Panc1 (cell line): ENCODE measurements around the gene SHANK2. TPM values are rescaled to one million over a fixed set of nuclear protein-coding genes. Genes with fewer than 3 reads are reported as not detected.

ENCODE experiments used
- ATAC-seq: fragments of 200-7000 bp; cut with Tn5 transposase; 2 replicates; pipeline ENCODE4 v1.9.1; 2020; ENCODE audit warnings: mild to moderate bottlenecking, moderate library complexity
- BruUV-seq: library from RNA; stranded (reverse); fragments of 400-500 nt; replicated peaks from 2 replicates; lab custom pipeline; 2021; lab: Mats Ljungman, UMichigan
- CTCF ChIA-PET: fragments of 300-600 bp; sonication (Branson Sonifier 250); formaldehyde crosslinking; loops from one replicate; lab custom pipeline; 2022; ENCODE audit warnings: antibody characterized with exemption; lab: Charles Lee
- POLR2A ChIA-PET: fragments of 300-600 bp; sonication (Branson Sonifier 250); formaldehyde crosslinking; loops from one replicate; lab custom pipeline; 2022; ENCODE audit warnings: antibody characterized with exemption; lab: Charles Lee
- DNase-seq: peaks from one replicate; pipeline ENCODE4 v3.0.0-alpha.2; 2010; ENCODE audit warnings: low read depth, low spot score
- H3K27ac ChIP-seq: 2 replicates; pipeline ENCODE4 v1.5.1; 2011; ENCODE audit warnings: mild to moderate bottlenecking, low read length, inconsistent platforms
- H3K27me3 ChIP-seq: fragments of 200-500 bp; sonication (Bioruptor generic); 2 replicates; pipeline ENCODE4 v1.6.0; 2014; ENCODE audit warnings: low read length, inconsistent platforms; ENCODE audit not compliant: control insufficient read depth, insufficient read depth
- H3K36me3 ChIP-seq: fragments of 200-500 bp; sonication (Bioruptor generic); 2 replicates; pipeline ENCODE4 v1.5.1; 2014; ENCODE audit warnings: inconsistent platforms, mild to moderate bottlenecking, low read length, moderate library complexity; ENCODE audit not compliant: control insufficient read depth, insufficient read depth
- H3K4me1 ChIP-seq: 2 replicates; pipeline ENCODE4 v1.5.1; 2011; ENCODE audit warnings: inconsistent platforms, mild to moderate bottlenecking, low read length, moderate library complexity; ENCODE audit not compliant: control insufficient read depth, insufficient read depth
- H3K4me3 ChIP-seq, 2 experiments: 2 replicates each; pipeline ENCODE4 v1.5.1; 2011 to 2012; ENCODE audit warnings: low read depth in 2 of 2, low read length in 2 of 2, mild to moderate bottlenecking in 2 of 2, inconsistent platforms in 1 of 2, moderate library complexity in 1 of 2
- H3K9me3 ChIP-seq: fragments of 200-500 bp; sonication (Bioruptor generic); 2 replicates; pipeline ENCODE4 v1.5.1; 2014; ENCODE audit warnings: low read depth, mild to moderate bottlenecking, inconsistent platforms, low read length, moderate library complexity; ENCODE audit not compliant: control insufficient read depth, insufficient read depth
- CTCF ChIP-seq: fragments of 450-650 bp; IDR thresholded peaks from 2 replicates; pipeline ENCODE4 v1.5.1; 2017; ENCODE audit warnings: mild to moderate bottlenecking
- POLR2AphosphoS5 ChIP-seq: IDR thresholded peaks from 2 replicates; pipeline ENCODE4 v1.6.1; 2012; ENCODE audit warnings: mild to moderate bottlenecking, low read depth, low read length, moderate library complexity
- REST ChIP-seq, 2 experiments: IDR thresholded peaks; 2 replicates each; pipeline ENCODE4 v1.6.1; 2011 to 2012; ENCODE audit warnings: low read depth in 2 of 2, control low read depth in 1 of 2, low read length in 1 of 2, mild to moderate bottlenecking in 1 of 2, moderate library complexity in 1 of 2; ENCODE audit not compliant: insufficient read depth in 1 of 2
- SIN3A ChIP-seq: IDR thresholded peaks from 2 replicates; pipeline ENCODE4 v1.6.1; 2012; ENCODE audit warnings: low read depth, mild to moderate bottlenecking, low read length, moderate library complexity, borderline replicate concordance; ENCODE audit not compliant: insufficient read depth
- TCF7L2 ChIP-seq: IDR thresholded peaks from 2 replicates; pipeline ENCODE4 v1.6.1; 2011; ENCODE audit warnings: mild to moderate bottlenecking, low read depth, low read length, inconsistent platforms
- in situ Hi-C: cut with HindIII; loops from 2 replicates; pipeline ENCODE4 v1.10.0; 2016; ENCODE audit warnings: low sequenced_read_pairs, low pct_unique_long_range_greater_than_20kb
- intact Hi-C: fragments of 100-400 bp; cut with micrococcal nuclease; formaldehyde crosslinking; loops from one replicate; pipeline ENCODE4 v1.10.0; 2022; ENCODE audit not compliant: unreplicated experiment
- total RNA-seq: library from RNA; stranded (reverse); gene quantifications from one replicate; pipeline ENCODE4 v1.2.1, GENCODE V29; 2021; ENCODE audit not compliant: unreplicated experiment

Gene SHANK2
- total RNA-seq, 1 experiment from 2014 or later = 1.7 TPM

GRCh38 chr11:71286701-71287643 lies 34.6 kb upstream of the SHANK2 start:
- H3K36me3 ChIP-seq = no peaks in the 10 kb centered on the region
- peaks cover 3% of the 10 kb centered on the region; the same call in 1 of the 2 replicates for H3K9me3 ChIP-seq
- ChIA-PET CTCF (no interaction called here), POLR2A (no interaction called here)
- no TSS peak for BruUV-seq
- in situ Hi-C loops = no loop called here
- no peak overlapping the region for H3K4me3 ChIP-seq
- DNase-seq (no peak), ATAC-seq (peak; percentile 83)
- no peak for TF ChIP-seq TCF7L2
- TF ChIP-seq SIN3A = no peak
- TF ChIP-seq POLR2AphosphoS5 = no peak
- no peak for TF ChIP-seq CTCF
- no peak for TF ChIP-seq REST (IDR thresholded peaks at IDR 0.05; ENCODE audit: insufficient read depth in 1 of 2, low read depth in 2 of 2, low read length in 1 of 2)
- intact Hi-C loops = no loop called here
- no peaks in the 10 kb centered on the region for H3K27me3 ChIP-seq
- H3K27ac ChIP-seq = no peak overlapping the region
- no peaks in the 10 kb centered on the region for H3K4me1 ChIP-seq

GRCh38 chr11:71285111-71285510 lies 32.7 kb upstream of the SHANK2 start:
- intact Hi-C loops (no loop called here), in situ Hi-C loops (no loop called here)
- no peak for TF ChIP-seq REST (IDR thresholded peaks at IDR 0.05; ENCODE audit: insufficient read depth in 1 of 2, low read depth in 2 of 2, low read length in 1 of 2)
- no peak for TF ChIP-seq POLR2AphosphoS5
- no peak for TF ChIP-seq SIN3A
- no peak for TF ChIP-seq TCF7L2
- TF ChIP-seq CTCF = no peak
- no peak for DNase-seq
- Histone ChIP-seq H3K4me1 (no peaks in the 10 kb centered on the region), H3K27ac (no peak overlapping the region), H3K27me3 (no peaks in the 10 kb centered on the region), H3K36me3 (no peaks in the 10 kb centered on the region), H3K9me3 (no peaks in the 10 kb centered on the region; the same call in 1 of the 2 replicates), H3K4me3 (no peak overlapping the region)
- no peak for ATAC-seq
- ChIA-PET CTCF (no interaction called here), POLR2A (no interaction called here)
- no TSS peak for BruUV-seq
